ENCODE measurements around the gene SLC6A15. TPM values are rescaled to one million over a fixed set of nuclear protein-coding genes. Genes with fewer than 3 reads are reported as not detected.

The SLC6A15 gene
- total RNA-seq, 1 experiment from 2014 or later, result 0.07 TPM

DNA sequence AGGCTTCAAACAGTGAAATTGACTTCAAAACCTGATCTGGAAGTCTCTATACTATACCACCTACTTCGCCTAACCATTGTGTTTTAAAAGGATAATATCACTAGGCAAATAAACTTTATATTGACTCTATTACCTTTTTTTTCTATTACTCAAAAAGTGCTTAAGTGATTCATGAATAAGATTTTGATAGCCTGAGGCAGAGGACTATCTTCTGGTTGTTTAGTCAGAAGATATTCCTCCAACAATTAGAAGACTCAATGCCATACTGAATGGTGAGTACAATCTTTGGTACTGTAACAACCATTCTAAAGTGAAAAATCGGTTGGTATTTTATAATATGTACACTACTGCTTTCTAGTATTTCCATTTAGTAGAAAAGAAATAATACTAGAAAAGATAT is 22.8 kb downstream of the SLC6A15 start:
- intact Hi-C loops (cut with micrococcal nuclease), result no loop called here
- H2AFZ ChIP-seq (ENCODE audit: low read depth, low read length, poor library complexity, severe bottlenecking), result no peak overlapping the region
- H3K27ac ChIP-seq (ENCODE audit: low read depth, low read length), result no peak overlapping the region
- ChIA-PET POLR2A (no interaction called here), RAD21 (ENCODE audit: low non-redundant PET in 1 of 2, low total read pairs in 2 of 2, uncharacterized antibody in 2 of 2, unreplicated experiment in 2 of 2) (no interaction called here), CTCF (no interaction called here)
- no peaks in the 10 kb centered on the region for H4K20me1 ChIP-seq (ENCODE audit: insufficient read depth)
- no peaks in the 10 kb centered on the region for H3K79me2 ChIP-seq (ENCODE audit: insufficient read depth, low read length)
- no peaks in the 10 kb centered on the region for H3K9me2 ChIP-seq (ENCODE audit: insufficient read depth)
- no peak for ATAC-seq
- no peaks in the 10 kb centered on the region for H3K36me3 ChIP-seq (ENCODE audit: control insufficient read depth in 1 of 2, insufficient read depth in 2 of 2, low read length in 2 of 2)
- H3K9me3 ChIP-seq (ENCODE audit: control insufficient read depth in 1 of 2, insufficient read depth in 1 of 2, low read depth in 1 of 2, low read length in 2 of 2), result no peaks in the 10 kb centered on the region
- no TSS peak for BruUV-seq (replicated peaks)
- no peak for TF ChIP-seq EGR1 (IDR thresholded peaks at IDR 0.05; ENCODE audit: low read depth)
- TF ChIP-seq ZFX (IDR thresholded peaks at IDR 0.05), result no peak
- no peak for TF ChIP-seq CEBPB (IDR thresholded peaks at IDR 0.05; ENCODE audit: low read depth)
- no peak for TF ChIP-seq JUND (IDR thresholded peaks at IDR 0.05)
- no peak for TF ChIP-seq YY1 (IDR thresholded peaks at IDR 0.05; ENCODE audit: extremely low read depth, insufficient replicate concordance, low read depth, low read length)
- no peak for TF ChIP-seq EZH2phosphoT487 (IDR thresholded peaks at IDR 0.05; ENCODE audit: borderline replicate concordance)
- no peak for TF ChIP-seq SIN3A (IDR thresholded peaks at IDR 0.05; ENCODE audit: low read depth)
- TF ChIP-seq SP1 (IDR thresholded peaks at IDR 0.05; ENCODE audit: low read depth), result no peak
- no peak for TF ChIP-seq CBX3 (IDR thresholded peaks at IDR 0.05; ENCODE audit: low read depth)
- TF ChIP-seq, protein P1, sequence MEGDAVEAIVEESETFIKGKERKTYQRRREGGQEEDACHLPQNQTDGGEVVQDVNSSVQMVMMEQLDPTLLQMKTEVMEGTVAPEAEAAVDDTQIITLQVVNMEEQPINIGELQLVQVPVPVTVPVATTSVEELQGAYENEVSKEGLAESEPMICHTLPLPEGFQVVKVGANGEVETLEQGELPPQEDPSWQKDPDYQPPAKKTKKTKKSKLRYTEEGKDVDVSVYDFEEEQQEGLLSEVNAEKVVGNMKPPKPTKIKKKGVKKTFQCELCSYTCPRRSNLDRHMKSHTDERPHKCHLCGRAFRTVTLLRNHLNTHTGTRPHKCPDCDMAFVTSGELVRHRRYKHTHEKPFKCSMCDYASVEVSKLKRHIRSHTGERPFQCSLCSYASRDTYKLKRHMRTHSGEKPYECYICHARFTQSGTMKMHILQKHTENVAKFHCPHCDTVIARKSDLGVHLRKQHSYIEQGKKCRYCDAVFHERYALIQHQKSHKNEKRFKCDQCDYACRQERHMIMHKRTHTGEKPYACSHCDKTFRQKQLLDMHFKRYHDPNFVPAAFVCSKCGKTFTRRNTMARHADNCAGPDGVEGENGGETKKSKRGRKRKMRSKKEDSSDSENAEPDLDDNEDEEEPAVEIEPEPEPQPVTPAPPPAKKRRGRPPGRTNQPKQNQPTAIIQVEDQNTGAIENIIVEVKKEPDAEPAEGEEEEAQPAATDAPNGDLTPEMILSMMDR (IDR thresholded peaks at IDR 0.05 in 2 of 3, conservative IDR thresholded peaks at IDR 0.05 in 1 of 3; ENCODE audit: borderline replicate concordance in 1 of 3, insufficient read depth in 1 of 3, low read depth in 2 of 3, low read length in 2 of 3), result no peak
- TF ChIP-seq, protein P2, sequence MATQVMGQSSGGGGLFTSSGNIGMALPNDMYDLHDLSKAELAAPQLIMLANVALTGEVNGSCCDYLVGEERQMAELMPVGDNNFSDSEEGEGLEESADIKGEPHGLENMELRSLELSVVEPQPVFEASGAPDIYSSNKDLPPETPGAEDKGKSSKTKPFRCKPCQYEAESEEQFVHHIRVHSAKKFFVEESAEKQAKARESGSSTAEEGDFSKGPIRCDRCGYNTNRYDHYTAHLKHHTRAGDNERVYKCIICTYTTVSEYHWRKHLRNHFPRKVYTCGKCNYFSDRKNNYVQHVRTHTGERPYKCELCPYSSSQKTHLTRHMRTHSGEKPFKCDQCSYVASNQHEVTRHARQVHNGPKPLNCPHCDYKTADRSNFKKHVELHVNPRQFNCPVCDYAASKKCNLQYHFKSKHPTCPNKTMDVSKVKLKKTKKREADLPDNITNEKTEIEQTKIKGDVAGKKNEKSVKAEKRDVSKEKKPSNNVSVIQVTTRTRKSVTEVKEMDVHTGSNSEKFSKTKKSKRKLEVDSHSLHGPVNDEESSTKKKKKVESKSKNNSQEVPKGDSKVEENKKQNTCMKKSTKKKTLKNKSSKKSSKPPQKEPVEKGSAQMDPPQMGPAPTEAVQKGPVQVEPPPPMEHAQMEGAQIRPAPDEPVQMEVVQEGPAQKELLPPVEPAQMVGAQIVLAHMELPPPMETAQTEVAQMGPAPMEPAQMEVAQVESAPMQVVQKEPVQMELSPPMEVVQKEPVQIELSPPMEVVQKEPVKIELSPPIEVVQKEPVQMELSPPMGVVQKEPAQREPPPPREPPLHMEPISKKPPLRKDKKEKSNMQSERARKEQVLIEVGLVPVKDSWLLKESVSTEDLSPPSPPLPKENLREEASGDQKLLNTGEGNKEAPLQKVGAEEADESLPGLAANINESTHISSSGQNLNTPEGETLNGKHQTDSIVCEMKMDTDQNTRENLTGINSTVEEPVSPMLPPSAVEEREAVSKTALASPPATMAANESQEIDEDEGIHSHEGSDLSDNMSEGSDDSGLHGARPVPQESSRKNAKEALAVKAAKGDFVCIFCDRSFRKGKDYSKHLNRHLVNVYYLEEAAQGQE (IDR thresholded peaks at IDR 0.05; ENCODE audit: low read depth), result no peak
- no peak for TF ChIP-seq POLR2AphosphoS5 (IDR thresholded peaks at IDR 0.05; ENCODE audit: low read depth, low read length)
- TF ChIP-seq SRF (IDR thresholded peaks at IDR 0.05; ENCODE audit: low read depth), result no peak
- TF ChIP-seq RAD21 (IDR thresholded peaks at IDR 0.05; ENCODE audit: low read depth), result no peak
- DNase-seq (ENCODE audit: low read depth, low spot score), result no peak
- H3K4me2 ChIP-seq (ENCODE audit: low read length), result no peak overlapping the region
- no peaks in the 10 kb centered on the region for H3K4me1 ChIP-seq (ENCODE audit: control insufficient read depth in 1 of 2, insufficient read depth in 2 of 2, low read length in 2 of 2)
- H3K9ac ChIP-seq (ENCODE audit: low read length), result no peak overlapping the region
- no peak overlapping the region for H3K4me3 ChIP-seq (replicated peaks in 1 of 2; ENCODE audit: low read depth in 1 of 2, low read length in 2 of 2)
- no peaks in the 10 kb centered on the region for H3K27me3 ChIP-seq (ENCODE audit: insufficient read depth, low read length)

All from HCT116 (cell line).